ENCODE results near the gene SLC6A11. TPM values are rescaled to one million over a fixed set of nuclear protein-coding genes. Genes with fewer than 3 reads are reported as not detected.

Gene SLC6A11
- total and polyA plus RNA-seq, 2 experiments from 2014 or later: 0.18 TPM; not detected in 1

DNA sequence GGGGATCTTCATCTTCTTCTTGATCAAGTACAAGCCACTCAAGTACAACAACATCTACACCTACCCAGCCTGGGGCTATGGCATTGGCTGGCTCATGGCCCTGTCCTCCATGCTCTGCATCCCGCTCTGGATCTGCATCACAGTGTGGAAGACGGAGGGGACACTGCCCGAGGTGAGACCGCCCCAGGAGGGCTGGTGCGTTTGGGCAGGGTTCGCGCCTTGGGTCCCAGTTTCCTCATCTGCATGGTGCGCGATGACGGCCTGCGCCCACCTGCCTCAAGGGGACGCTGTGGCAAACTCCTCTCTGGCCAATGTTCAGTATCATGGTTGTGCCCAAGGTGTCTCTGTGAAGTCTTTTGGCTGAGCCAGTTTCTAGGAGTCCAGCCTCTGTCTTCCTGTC is 119.0 kb downstream of the SLC6A11 start:
- H3K36me3 ChIP-seq: no peaks in the 10 kb centered on the region
- H3K9me3 ChIP-seq (ENCODE audit: low read depth): no peaks in the 10 kb centered on the region
- no peaks in the 10 kb centered on the region for H3K4me1 ChIP-seq (ENCODE audit: low read depth)
- DNase-seq (ENCODE audit: low read depth in 1 of 2, low spot score in 1 of 2): no peak
- no peak overlapping the region for H3K4me3 ChIP-seq
- TF ChIP-seq, protein P1, sequence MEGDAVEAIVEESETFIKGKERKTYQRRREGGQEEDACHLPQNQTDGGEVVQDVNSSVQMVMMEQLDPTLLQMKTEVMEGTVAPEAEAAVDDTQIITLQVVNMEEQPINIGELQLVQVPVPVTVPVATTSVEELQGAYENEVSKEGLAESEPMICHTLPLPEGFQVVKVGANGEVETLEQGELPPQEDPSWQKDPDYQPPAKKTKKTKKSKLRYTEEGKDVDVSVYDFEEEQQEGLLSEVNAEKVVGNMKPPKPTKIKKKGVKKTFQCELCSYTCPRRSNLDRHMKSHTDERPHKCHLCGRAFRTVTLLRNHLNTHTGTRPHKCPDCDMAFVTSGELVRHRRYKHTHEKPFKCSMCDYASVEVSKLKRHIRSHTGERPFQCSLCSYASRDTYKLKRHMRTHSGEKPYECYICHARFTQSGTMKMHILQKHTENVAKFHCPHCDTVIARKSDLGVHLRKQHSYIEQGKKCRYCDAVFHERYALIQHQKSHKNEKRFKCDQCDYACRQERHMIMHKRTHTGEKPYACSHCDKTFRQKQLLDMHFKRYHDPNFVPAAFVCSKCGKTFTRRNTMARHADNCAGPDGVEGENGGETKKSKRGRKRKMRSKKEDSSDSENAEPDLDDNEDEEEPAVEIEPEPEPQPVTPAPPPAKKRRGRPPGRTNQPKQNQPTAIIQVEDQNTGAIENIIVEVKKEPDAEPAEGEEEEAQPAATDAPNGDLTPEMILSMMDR (IDR thresholded peaks at IDR 0.05; ENCODE audit: low read depth, low read length): no peak
- no peaks in the 10 kb centered on the region for H3K27me3 ChIP-seq
- no peak overlapping the region for H3K27ac ChIP-seq

DNA sequence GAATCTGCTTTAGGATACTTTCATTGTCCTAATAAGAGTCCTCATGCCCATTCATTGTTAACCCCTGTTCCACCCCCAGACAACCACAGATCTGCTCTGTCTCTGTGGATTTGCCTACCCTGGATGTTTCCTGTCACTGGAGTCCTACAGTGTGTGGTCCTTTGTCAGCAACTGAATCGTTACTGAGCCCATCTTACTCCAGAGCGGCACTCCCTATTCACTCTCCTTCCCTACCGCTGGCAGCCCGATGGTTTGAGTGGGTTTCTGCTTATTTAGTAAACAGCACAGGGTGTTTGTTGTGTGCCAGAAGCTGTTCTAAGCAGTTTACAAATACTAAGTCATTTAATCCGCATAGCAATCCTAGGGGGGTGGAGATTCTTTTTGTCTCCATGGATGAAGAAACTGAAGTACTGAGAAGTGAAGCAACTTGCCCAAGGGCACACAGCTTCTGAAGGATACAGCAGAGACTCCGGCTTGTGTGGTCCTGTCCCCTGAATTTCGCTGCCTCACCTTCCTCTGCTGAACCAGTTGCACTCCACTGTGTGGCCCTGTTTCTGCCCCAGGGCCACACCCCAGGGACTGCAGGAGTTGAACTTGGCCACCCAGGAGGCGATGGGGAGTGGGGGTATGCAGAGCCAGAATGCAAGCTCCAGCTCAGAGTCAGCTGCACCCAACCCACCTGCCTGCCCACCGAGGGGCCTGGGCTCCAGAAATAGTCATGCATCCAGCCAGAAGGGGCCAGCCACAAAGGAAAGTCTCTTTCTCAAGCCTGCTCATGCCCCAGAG is 120.0 kb downstream of the SLC6A11 start:
- Histone ChIP-seq H3K9me3 (ENCODE audit: low read depth) (no peaks in the 10 kb centered on the region), H3K36me3 (no peaks in the 10 kb centered on the region), H3K4me1 (ENCODE audit: low read depth) (no peaks in the 10 kb centered on the region), H3K27ac (no peak overlapping the region), H3K4me3 (no peak overlapping the region), H3K27me3 (no peaks in the 10 kb centered on the region)
- no peak for DNase-seq (ENCODE audit: low read depth in 1 of 2, low spot score in 1 of 2)
- TF ChIP-seq, protein P1 (IDR thresholded peaks at IDR 0.05; ENCODE audit: low read depth, low read length): no peak

DNA sequence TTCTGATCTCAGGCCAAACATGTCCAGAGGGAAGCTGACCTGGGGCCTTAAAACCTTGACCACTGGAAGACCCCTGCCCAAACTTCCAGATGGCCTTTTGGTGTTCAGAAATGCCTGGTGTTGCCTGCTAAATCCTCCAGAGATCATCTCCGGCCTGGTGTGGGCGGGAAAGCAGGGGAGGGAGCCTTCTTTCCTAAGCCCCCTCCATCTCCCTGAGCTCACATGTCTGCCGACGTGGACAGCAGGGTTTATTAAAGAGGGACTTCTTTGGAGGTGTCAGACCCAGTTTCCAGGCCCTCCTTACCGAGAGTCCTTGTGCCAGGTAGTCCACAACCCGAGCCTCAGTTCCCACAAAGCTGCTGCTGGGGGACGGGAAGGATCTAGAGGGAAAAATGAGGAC is 120.7 kb downstream of the SLC6A11 start:
- Histone ChIP-seq H3K4me3 (no peak overlapping the region), H3K27me3 (no peaks in the 10 kb centered on the region), H3K36me3 (no peaks in the 10 kb centered on the region), H3K27ac (no peak overlapping the region), H3K9me3 (ENCODE audit: low read depth) (no peaks in the 10 kb centered on the region), H3K4me1 (ENCODE audit: low read depth) (no peaks in the 10 kb centered on the region)
- TF ChIP-seq, protein P1 (IDR thresholded peaks at IDR 0.05; ENCODE audit: low read depth, low read length): no peak
- no peak for DNase-seq (ENCODE audit: low read depth in 1 of 2, low spot score in 1 of 2)

DNA sequence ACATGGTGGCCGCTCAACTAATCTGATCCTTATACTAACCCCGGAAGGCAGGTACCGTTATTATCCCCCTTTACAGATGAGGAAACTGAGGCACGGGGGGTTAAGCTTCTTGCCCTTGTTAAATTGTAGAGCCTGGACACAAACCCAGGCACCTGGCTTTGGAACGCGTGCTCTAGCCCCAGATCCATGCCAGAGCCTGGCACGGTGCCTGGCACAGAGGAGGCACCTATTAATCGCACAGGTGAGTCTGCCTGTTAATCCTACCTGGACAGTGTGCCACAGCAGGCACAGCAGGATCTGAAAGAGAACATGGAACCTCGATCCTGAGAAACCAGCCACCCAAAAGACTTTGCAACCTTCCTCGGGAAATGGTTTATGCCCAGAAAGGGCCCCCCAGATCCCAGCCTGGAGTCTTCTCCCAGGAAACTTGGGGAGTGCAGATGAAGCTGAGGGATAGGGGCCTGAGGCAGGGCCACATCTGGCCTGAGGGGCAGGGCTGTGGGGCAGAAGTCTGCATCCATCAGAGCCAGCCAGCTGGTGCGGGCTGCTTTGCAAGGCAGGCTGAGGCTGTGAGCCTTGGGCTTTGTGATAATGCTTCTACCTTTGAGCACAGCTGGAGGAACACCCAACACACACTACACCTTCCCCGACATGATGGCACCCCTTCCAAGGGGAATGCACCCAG is 121.3 kb downstream of the SLC6A11 start:
- H3K36me3 ChIP-seq: no peaks in the 10 kb centered on the region
- TF ChIP-seq, protein P1 (IDR thresholded peaks at IDR 0.05; ENCODE audit: low read depth, low read length): no peak
- H3K4me1 ChIP-seq (ENCODE audit: low read depth): no peaks in the 10 kb centered on the region
- no peak overlapping the region for H3K27ac ChIP-seq
- no peak overlapping the region for H3K4me3 ChIP-seq
- no peaks in the 10 kb centered on the region for H3K9me3 ChIP-seq (ENCODE audit: low read depth)
- no peaks in the 10 kb centered on the region for H3K27me3 ChIP-seq
- no peak for DNase-seq (ENCODE audit: low read depth in 1 of 2, low spot score in 1 of 2)

DNA sequence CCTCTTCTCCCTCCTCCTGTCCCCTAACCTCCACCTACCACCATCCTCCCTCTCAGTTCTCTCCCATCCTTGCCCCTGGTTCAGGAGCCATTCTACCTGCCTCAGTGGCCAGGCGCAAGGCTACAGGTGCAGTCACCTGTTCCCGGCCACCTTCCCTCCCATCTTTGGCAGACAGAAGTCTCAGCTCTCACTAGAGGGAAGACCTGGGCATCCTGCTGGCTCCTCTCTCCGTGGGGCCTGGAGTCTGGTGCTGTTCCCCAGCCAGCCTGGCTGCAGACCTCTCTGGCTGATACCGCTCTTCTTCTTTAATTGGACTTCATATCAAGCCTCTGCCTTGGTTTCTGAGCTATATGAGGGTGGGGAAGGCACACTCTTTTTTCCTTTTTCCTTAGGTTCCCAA is 123.5 kb downstream of the SLC6A11 start:
- Histone ChIP-seq H3K9me3 (ENCODE audit: low read depth) (no peaks in the 10 kb centered on the region), H3K27me3 (no peaks in the 10 kb centered on the region), H3K4me3 (no peak overlapping the region), H3K27ac (no peak overlapping the region), H3K4me1 (ENCODE audit: low read depth) (no peaks in the 10 kb centered on the region), H3K36me3 (no peaks in the 10 kb centered on the region)
- no peak for DNase-seq (ENCODE audit: low read depth in 1 of 2, low spot score in 1 of 2)
- TF ChIP-seq, protein P1 (IDR thresholded peaks at IDR 0.05; ENCODE audit: low read depth, low read length): no peak

Data from cardiac muscle cell (in vitro differentiated cells and primary cell).